Endothelial cell of umbilical vein (primary cell): ENCODE measurements around the gene CRABP1. TPM values are rescaled to one million over a fixed set of nuclear protein-coding genes. Genes with fewer than 3 reads are reported as not detected.

Source experiments
- BruUV-seq: library from RNA; stranded (reverse); fragments of 400-500 nt; replicated peaks from 2 replicates; lab custom pipeline; 2021; lab: Mats Ljungman, UMichigan
- CTCF ChIA-PET: fragments of 300-600, 350-600 bp; sonication (Branson Sonifier 250); formaldehyde crosslinking; loops from one replicate; lab custom pipeline; 2021; ENCODE audit warnings: antibody characterized with exemption, inconsistent platforms; lab: Charles Lee
- POLR2A ChIA-PET: fragments of 300-600, 350-600 bp; sonication (Branson Sonifier 250); formaldehyde crosslinking; loops from one replicate; lab custom pipeline; 2021; ENCODE audit warnings: antibody characterized with exemption, inconsistent platforms; lab: Charles Lee
- DNase-seq: peaks from one replicate; pipeline ENCODE4 v3.0.0-alpha.2; 2011; ENCODE audit warnings: low read depth, low spot score
- FAIRE-seq: peaks from 2 replicates; lab custom pipeline; 2011; peaks lifted over from hg19 to GRCh38; lab: Jason Lieb, UNC
- H2AFZ ChIP-seq: 2 replicates; pipeline ENCODE4 v1.6.0; 2012; ENCODE audit warnings: low read depth, low read length, control low read depth, inconsistent platforms
- H3K27ac ChIP-seq: 2 replicates; pipeline ENCODE4 v1.5.1; 2011; ENCODE audit warnings: low read depth, mild to moderate bottlenecking, control low read depth, low read length, moderate library complexity; ENCODE audit not compliant: insufficient read depth
- H3K27me3 ChIP-seq, 2 experiments: 2 replicates each; pipeline versions ENCODE4 v1.6.0 to v1.6.1; 2011; ENCODE audit warnings: low read length in 2 of 2, mixed read lengths in 1 of 2; ENCODE audit not compliant: control insufficient read depth in 2 of 2, insufficient read depth in 2 of 2
- H3K36me3 ChIP-seq, 2 experiments: 2 replicates in 1 of 2; 3 replicates in 1 of 2; pipeline ENCODE4 v1.5.1; 2011; ENCODE audit warnings: low read length in 2 of 2, mild to moderate bottlenecking in 1 of 2, moderate library complexity in 1 of 2; ENCODE audit not compliant: control insufficient read depth in 2 of 2, insufficient read depth in 2 of 2; ENCODE audit errors: extremely low read depth in 1 of 2
- H3K4me1 ChIP-seq: 3 replicates; pipeline ENCODE4 v1.5.1; 2011; ENCODE audit warnings: mild to moderate bottlenecking, low read length; ENCODE audit not compliant: control insufficient read depth, insufficient read depth; ENCODE audit errors: extremely low read depth
- H3K4me2 ChIP-seq: 2 replicates; pipeline ENCODE4 v1.6.1; 2011; ENCODE audit warnings: low read length, control low read depth, mixed read lengths; ENCODE audit not compliant: insufficient read depth
- H3K4me3 ChIP-seq, 3 experiments: fragments of 200-600 bp in 1 of 3; sonication (generic), shearing (Covaris generic) in 1 of 3; replicated peaks in 1 of 3; 2 replicates each; pipeline ENCODE4 v1.5.1; 2011 to 2016; ENCODE audit warnings: control low read depth in 3 of 3, low read length in 3 of 3, mild to moderate bottlenecking in 2 of 3, inconsistent platforms in 1 of 3, low read depth in 1 of 3, moderate library complexity in 1 of 3; ENCODE audit not compliant: insufficient read depth in 1 of 3
- H3K79me2 ChIP-seq: 2 replicates; pipeline ENCODE4 v1.6.0; 2012; ENCODE audit warnings: low read length, inconsistent platforms; ENCODE audit not compliant: control insufficient read depth, insufficient read depth
- H3K9ac ChIP-seq: replicated peaks from 2 replicates; pipeline ENCODE3; 2011; ENCODE audit warnings: low read length, control low read depth; ENCODE audit not compliant: insufficient read depth; ENCODE audit errors: extremely low read depth
- H3K9me1 ChIP-seq: replicated peaks from 3 replicates; pipeline ENCODE4 v1.6.0; 2011; ENCODE audit warnings: mild to moderate bottlenecking, low read length; ENCODE audit not compliant: control insufficient read depth, insufficient read depth; ENCODE audit errors: extremely low read depth
- H3K9me3 ChIP-seq: replicated peaks from 2 replicates; pipeline ENCODE4 v1.5.1; 2012; ENCODE audit warnings: low read length, inconsistent platforms; ENCODE audit not compliant: control insufficient read depth, insufficient read depth
- H4K20me1 ChIP-seq: replicated peaks from 2 replicates; pipeline ENCODE3; 2011; ENCODE audit warnings: mild to moderate bottlenecking, low read length; ENCODE audit not compliant: control insufficient read depth, insufficient read depth; ENCODE audit errors: extremely low read depth
- EZH2 ChIP-seq: IDR thresholded peaks from 2 replicates; pipeline ENCODE4 v1.6.1; 2012; ENCODE audit warnings: borderline replicate concordance, low read depth, mild to moderate bottlenecking, moderate library complexity, low read length, inconsistent platforms; ENCODE audit not compliant: severe bottlenecking
- FOS ChIP-seq: IDR thresholded peaks from 2 replicates; pipeline ENCODE4 v1.6.1; 2011; ENCODE audit warnings: mild to moderate bottlenecking, low read length, moderate library complexity, borderline replicate concordance; ENCODE audit not compliant: insufficient read depth
- GATA2 ChIP-seq: IDR thresholded peaks from 2 replicates; pipeline ENCODE4 v1.7.0; 2011; ENCODE audit warnings: low read depth, mild to moderate bottlenecking, moderate library complexity, mixed read lengths, low read length; ENCODE audit not compliant: insufficient read length, insufficient read depth
- JUN ChIP-seq: IDR thresholded peaks from 2 replicates; pipeline ENCODE4 v1.6.1; 2011; ENCODE audit warnings: borderline replicate concordance, low read depth; ENCODE audit not compliant: insufficient read length, insufficient read depth
- MYC ChIP-seq: IDR thresholded peaks from one replicate; pipeline ENCODE4 v1.6.1; 2011; ENCODE audit warnings: mild to moderate bottlenecking, low read depth, low read length
- POLR2A ChIP-seq: IDR thresholded peaks from 2 replicates; pipeline ENCODE4 v1.6.1; 2012; ENCODE audit warnings: low read depth, mild to moderate bottlenecking, control low read depth, low read length
- POLR2AphosphoS5 ChIP-seq: IDR thresholded peaks from 2 replicates; pipeline ENCODE4 v1.6.1; 2012; ENCODE audit warnings: low read depth, mild to moderate bottlenecking, control low read depth, low read length, moderate library complexity; ENCODE audit not compliant: insufficient read depth
- dilution Hi-C: fragments of 300-500 bp; cut with MboI; formaldehyde crosslinking; loops from one replicate; pipeline ENCODE4 v1.15.0; 2019; ENCODE audit warnings: low sequenced_read_pairs; ENCODE audit not compliant: extremely low pct_ligation_motif_present
- intact Hi-C: fragments of 100-400 bp; cut with micrococcal nuclease; formaldehyde crosslinking; loops from one replicate; pipeline ENCODE4 v1.10.0; 2022
- polyA plus RNA-seq, 4 experiments: library from polyadenylated mRNA; depleted of rRNA in 3 of 4; stranded (reverse) in 3 of 4; unstranded in 1 of 4; fragments of >200 nt; gene quantifications; 2 replicates each; pipeline versions ENCODE4 v1.2.1 to v1.2.3, GENCODE V29; 2011 to 2012; ENCODE audit warnings: missing spikeins in 1 of 4
- total RNA-seq: library from RNA; stranded (reverse); gene quantifications from 2 replicates; pipeline ENCODE4 v1.2.3, GENCODE V29; 2021
- TF ChIP-seq, protein P1 (sequence below), 2 donors: IDR thresholded peaks; 1 replicate in 1 of 2; 2 replicates in 1 of 2; pipeline ENCODE4 v1.5.1; 2011; ENCODE audit warnings: low read length in 2 of 2, mild to moderate bottlenecking in 2 of 2, moderate library complexity in 2 of 2, control low read depth in 1 of 2, inconsistent platforms in 1 of 2, low read depth in 1 of 2; ENCODE audit not compliant: insufficient read depth in 1 of 2; ENCODE audit errors: extremely low read depth in 1 of 2
- TF ChIP-seq, protein P2 (sequence below): IDR thresholded peaks from 2 replicates; pipeline ENCODE4 v1.6.1; 2011; ENCODE audit not compliant: insufficient read depth, insufficient read length

CRABP1 gene
- total and polyA plus RNA-seq, 2 donors (not counting 3 experiments of a cell fraction or from before 2014, with no cell fraction given): 0.11 TPM; not detected in 1

DNA sequence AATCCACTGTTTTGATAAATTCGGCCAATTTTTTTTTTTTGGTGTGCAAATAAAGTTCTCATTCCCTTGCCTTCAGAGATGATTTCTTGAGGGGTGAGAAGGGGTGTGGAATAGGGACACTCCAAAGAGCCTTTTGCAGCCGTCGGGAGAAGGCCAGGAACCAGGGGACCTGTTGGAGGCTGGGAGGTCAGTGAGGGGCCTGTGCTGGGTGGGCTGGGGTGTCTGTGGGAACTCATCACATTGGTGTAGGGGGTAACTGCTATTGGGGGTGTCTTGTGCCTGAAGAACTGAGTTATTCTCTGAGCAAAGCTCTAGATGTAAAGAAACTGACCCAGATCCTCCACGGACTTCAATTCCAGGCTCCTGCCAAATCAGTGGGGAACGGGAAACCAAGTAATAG, 27.2 kb upstream of the CRABP1 start:
- no peak overlapping the region for H2AFZ ChIP-seq
- DNase-seq (no peak), FAIRE-seq (no peak)
- H3K27me3 ChIP-seq: no peaks in the 10 kb centered on the region
- no peaks in the 10 kb centered on the region for H4K20me1 ChIP-seq
- H3K9me3 ChIP-seq: no peaks in the 10 kb centered on the region
- TF ChIP-seq GATA2: no peak
- TF ChIP-seq POLR2AphosphoS5: no peak
- H3K4me1 ChIP-seq: no peaks in the 10 kb centered on the region
- dilution Hi-C loops: no loop called here
- no peaks in the 10 kb centered on the region for H3K36me3 ChIP-seq
- intact Hi-C loops: loop anchor here (10.0 kb wide), 1 partner anchor 442 kb away; no protein-coding TSS in a partner anchor
- no peaks in the 10 kb centered on the region for H3K9me1 ChIP-seq
- CTCF ChIA-PET: interaction anchor here (1.1 to 14.6 kb wide), 2 partner anchors 10 to 107 kb away, joined by 4 to 367 read pairs; no protein-coding TSS in a partner anchor
- H3K4me3 ChIP-seq: no peak overlapping the region
- no peak overlapping the region for H3K9ac ChIP-seq
- no peak overlapping the region for H3K4me2 ChIP-seq
- POLR2A ChIA-PET: interaction anchor here (0.7 kb wide), 1 partner anchor 13 kb away, joined by 3 read pairs; the partner anchor contains the start of gene SKIC8
- H3K27ac ChIP-seq: no peak overlapping the region
- no peaks in the 10 kb centered on the region for H3K79me2 ChIP-seq
- BruUV-seq: no TSS peak

DNA sequence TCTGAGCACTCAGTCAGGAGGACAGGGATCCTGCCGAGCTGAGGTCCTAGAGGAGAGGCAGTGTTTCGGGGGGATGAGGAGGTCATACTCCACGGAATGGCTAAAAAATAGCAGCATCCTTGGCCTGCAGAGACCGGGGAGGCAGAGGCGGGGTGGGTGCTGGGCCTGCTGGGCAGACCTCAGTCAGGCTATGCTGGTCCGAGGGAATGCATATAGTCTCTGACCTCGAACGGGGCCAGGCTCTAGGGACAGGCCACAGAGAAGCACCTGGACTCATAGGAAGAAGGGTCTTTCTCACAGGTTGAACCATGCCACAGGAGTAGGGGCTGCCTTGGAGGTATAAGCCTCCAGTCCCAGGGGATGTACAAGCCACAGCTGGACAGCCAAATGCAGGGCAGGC, 26.8 kb upstream of the CRABP1 start:
- POLR2A ChIA-PET: no interaction called here
- H3K27ac ChIP-seq: no peak overlapping the region
- H3K9me3 ChIP-seq: no peaks in the 10 kb centered on the region
- DNase-seq (no peak), FAIRE-seq (no peak)
- H4K20me1 ChIP-seq: no peaks in the 10 kb centered on the region
- no peaks in the 10 kb centered on the region for H3K27me3 ChIP-seq
- H3K4me3 ChIP-seq: no peak overlapping the region
- no peaks in the 10 kb centered on the region for H3K36me3 ChIP-seq
- no peaks in the 10 kb centered on the region for H3K4me1 ChIP-seq
- no peak overlapping the region for H3K9ac ChIP-seq
- H3K4me2 ChIP-seq: no peak overlapping the region
- intact Hi-C loops (loop anchor here (10.0 kb wide), 1 partner anchor 441 kb away; no protein-coding TSS in a partner anchor), dilution Hi-C loops (no loop called here)
- no peaks in the 10 kb centered on the region for H3K9me1 ChIP-seq
- no TSS peak for BruUV-seq
- TF ChIP-seq POLR2A (no peak), MYC (no peak), JUN (no peak), POLR2AphosphoS5 (no peak), EZH2 (no peak), GATA2 (no peak), FOS (no peak)
- TF ChIP-seq, protein P1, sequence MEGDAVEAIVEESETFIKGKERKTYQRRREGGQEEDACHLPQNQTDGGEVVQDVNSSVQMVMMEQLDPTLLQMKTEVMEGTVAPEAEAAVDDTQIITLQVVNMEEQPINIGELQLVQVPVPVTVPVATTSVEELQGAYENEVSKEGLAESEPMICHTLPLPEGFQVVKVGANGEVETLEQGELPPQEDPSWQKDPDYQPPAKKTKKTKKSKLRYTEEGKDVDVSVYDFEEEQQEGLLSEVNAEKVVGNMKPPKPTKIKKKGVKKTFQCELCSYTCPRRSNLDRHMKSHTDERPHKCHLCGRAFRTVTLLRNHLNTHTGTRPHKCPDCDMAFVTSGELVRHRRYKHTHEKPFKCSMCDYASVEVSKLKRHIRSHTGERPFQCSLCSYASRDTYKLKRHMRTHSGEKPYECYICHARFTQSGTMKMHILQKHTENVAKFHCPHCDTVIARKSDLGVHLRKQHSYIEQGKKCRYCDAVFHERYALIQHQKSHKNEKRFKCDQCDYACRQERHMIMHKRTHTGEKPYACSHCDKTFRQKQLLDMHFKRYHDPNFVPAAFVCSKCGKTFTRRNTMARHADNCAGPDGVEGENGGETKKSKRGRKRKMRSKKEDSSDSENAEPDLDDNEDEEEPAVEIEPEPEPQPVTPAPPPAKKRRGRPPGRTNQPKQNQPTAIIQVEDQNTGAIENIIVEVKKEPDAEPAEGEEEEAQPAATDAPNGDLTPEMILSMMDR (IDR thresholded peaks at IDR 0.05; ENCODE audit: extremely low read depth in 1 of 2, insufficient read depth in 1 of 2, low read depth in 1 of 2, low read length in 2 of 2): no peak
- TF ChIP-seq, protein P2, sequence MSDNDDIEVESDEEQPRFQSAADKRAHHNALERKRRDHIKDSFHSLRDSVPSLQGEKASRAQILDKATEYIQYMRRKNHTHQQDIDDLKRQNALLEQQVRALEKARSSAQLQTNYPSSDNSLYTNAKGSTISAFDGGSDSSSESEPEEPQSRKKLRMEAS: no peak
- H3K79me2 ChIP-seq: no peaks in the 10 kb centered on the region
- H2AFZ ChIP-seq: no peak overlapping the region
- CTCF ChIA-PET: interaction anchor here (14.6 kb wide), 1 partner anchor 107 kb away, joined by 367 read pairs; no protein-coding TSS in a partner anchor
